ENCODE results near the gene SSB.

The SSB gene

DNA sequence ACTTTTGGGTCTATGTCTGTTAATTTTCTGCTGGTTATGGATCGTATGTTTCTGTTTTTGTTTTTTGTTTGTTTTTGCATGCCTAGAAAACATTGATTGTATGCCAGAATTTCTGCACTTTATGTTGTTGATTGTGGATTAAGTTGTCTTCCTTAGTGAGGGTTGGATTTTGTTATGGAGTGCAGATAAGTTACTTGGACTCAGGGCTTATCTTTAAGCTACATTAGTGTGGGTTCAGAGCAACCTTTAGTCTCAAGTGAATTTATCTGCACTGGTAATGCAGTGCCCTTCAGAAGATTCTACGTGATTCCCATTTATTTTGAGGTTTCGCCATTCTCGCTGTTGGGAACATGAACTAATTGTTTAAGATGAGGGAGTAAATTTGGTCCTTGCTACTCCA lies 61.5 kb downstream of the SSB start:
- DNase-seq (ENCODE audit: low spot score) = no peak
- TF ChIP-seq CTCF (IDR thresholded peaks at IDR 0.05; ENCODE audit: extremely low read depth, insufficient read depth, missing control alignments) = no peak

More for the DNA sequence above, 61.5 kb downstream of the SSB start:
- in situ Hi-C loops (cut with MboI; ENCODE audit: low pct_unique_long_range_greater_than_20kb, low sequenced_read_pairs, unreplicated experiment) = no loop called here
